ENCODE data around the gene FAHD2A. TPM values are rescaled to one million over a fixed set of nuclear protein-coding genes. Genes with fewer than 3 reads are reported as not detected.

The FAHD2A gene
- total RNA-seq, 2 experiments from 2014 or later, result 26.5 to 27.5 TPM

DNA sequence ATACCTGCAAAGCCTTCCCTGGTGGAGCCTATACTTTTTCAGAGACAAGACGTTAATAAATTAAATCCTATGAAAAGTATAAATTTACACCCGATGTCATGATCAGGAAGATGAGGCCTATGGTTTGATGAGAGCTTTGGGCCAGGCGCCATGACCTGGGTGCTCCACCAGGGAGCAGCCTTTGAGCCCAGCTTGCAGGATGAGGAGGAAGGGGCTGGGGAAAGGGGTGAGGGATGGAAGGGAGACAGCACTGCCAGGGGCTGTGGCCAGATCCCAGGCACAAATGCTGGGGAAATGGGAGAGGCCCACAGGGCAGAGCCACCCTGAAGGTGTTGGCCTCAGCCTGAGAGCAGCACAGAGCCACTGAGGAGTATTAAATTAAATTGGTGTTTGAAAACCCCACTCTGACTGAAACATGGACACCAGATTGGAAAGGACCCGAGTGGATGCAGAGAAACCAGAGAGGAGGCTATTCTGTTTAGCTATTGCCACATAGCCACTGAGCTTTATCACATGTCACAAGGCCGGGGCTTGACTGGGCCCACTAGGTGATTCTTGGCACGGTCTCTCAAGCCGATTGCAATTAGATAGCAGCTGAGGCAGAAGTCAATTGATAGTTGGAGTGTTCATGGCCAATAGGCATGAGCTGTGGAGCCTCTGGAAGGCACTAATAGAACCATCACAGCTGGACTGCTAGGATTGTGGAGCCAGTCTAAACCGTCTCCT, 9.6 kb upstream of the FAHD2A start:
- H3K4me1 Mint-ChIP-seq (ENCODE audit: low read depth), result no peaks in the 10 kb centered on the region
- no peaks in the 10 kb centered on the region for H3K9me3 Mint-ChIP-seq
- ATAC-seq (ENCODE audit: poor library complexity) (no peak), DNase-seq (no peak)
- H3K27me3 Mint-ChIP-seq, result peaks cover 1% of the 10 kb centered on the region
- ChIA-PET POLR2A (no interaction called here), CTCF (no interaction called here)
- Histone ChIP-seq H3K9me3 (ENCODE audit: control insufficient read depth in 1 of 2, insufficient read depth in 1 of 2, low read length in 2 of 2) (peaks cover 0 to 5% of the 10 kb centered on the region in 2 experiments), H3K27me3 (ENCODE audit: control insufficient read depth in 1 of 2, insufficient read depth in 2 of 2, low read length in 2 of 2) (no peaks in the 10 kb centered on the region), H3K27ac (ENCODE audit: low read depth in 1 of 2, low read length in 2 of 2) (no peak overlapping the region), H3K4me3 (ENCODE audit: low read length) (no peak overlapping the region), H3K36me3 (ENCODE audit: insufficient read depth, low read length) (no peaks in the 10 kb centered on the region), H3K4me1 (ENCODE audit: insufficient read depth, low read length) (peaks cover 5% of the 10 kb centered on the region)
- no peak overlapping the region for H3K4me3 Mint-ChIP-seq
- intact Hi-C loops (cut with DNase I, micrococcal nuclease), result no loop called here
- H3K36me3 Mint-ChIP-seq (ENCODE audit: low read depth), result no peaks in the 10 kb centered on the region
- no peak overlapping the region for H3K27ac Mint-ChIP-seq
- TF ChIP-seq, protein P1, sequence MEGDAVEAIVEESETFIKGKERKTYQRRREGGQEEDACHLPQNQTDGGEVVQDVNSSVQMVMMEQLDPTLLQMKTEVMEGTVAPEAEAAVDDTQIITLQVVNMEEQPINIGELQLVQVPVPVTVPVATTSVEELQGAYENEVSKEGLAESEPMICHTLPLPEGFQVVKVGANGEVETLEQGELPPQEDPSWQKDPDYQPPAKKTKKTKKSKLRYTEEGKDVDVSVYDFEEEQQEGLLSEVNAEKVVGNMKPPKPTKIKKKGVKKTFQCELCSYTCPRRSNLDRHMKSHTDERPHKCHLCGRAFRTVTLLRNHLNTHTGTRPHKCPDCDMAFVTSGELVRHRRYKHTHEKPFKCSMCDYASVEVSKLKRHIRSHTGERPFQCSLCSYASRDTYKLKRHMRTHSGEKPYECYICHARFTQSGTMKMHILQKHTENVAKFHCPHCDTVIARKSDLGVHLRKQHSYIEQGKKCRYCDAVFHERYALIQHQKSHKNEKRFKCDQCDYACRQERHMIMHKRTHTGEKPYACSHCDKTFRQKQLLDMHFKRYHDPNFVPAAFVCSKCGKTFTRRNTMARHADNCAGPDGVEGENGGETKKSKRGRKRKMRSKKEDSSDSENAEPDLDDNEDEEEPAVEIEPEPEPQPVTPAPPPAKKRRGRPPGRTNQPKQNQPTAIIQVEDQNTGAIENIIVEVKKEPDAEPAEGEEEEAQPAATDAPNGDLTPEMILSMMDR (IDR thresholded peaks at IDR 0.05), result no peak

DNA sequence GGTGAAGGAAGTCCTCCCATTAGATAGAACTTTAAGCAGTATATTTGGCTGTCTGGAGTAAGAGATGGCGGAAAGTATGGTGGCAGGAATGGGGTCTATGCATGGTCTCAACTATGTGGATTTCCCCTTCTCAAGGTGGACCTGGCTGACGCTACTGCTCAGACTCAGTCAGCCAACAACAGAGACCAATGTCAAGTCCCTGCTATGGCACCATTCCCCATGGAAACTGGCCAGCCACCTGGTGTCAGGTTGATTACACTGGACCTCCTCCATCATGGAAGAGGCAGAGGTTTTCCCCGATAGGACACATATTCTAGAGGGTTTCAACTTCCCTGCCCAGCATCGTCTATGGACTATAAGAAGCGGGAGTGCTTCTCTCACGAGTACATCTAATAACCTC, 8.6 kb upstream of the FAHD2A start:
- ChIA-PET CTCF (no interaction called here), POLR2A (no interaction called here)
- Histone ChIP-seq H3K9me3 (ENCODE audit: control insufficient read depth in 1 of 2, insufficient read depth in 1 of 2, low read length in 2 of 2) (peaks cover 0 to 5% of the 10 kb centered on the region in 2 experiments), H3K4me1 (ENCODE audit: insufficient read depth, low read length) (peaks cover 4% of the 10 kb centered on the region), H3K36me3 (ENCODE audit: insufficient read depth, low read length) (no peaks in the 10 kb centered on the region), H3K27ac (ENCODE audit: low read depth in 1 of 2, low read length in 2 of 2) (no peak overlapping the region), H3K27me3 (ENCODE audit: control insufficient read depth in 1 of 2, insufficient read depth in 2 of 2, low read length in 2 of 2) (no peaks in the 10 kb centered on the region), H3K4me3 (ENCODE audit: low read length) (no peak overlapping the region)
- Mint-ChIP-seq H3K9me3 (no peaks in the 10 kb centered on the region), H3K27ac (no peak overlapping the region), H3K4me1 (ENCODE audit: low read depth) (no peaks in the 10 kb centered on the region), H3K36me3 (ENCODE audit: low read depth) (no peaks in the 10 kb centered on the region), H3K4me3 (no peak overlapping the region), H3K27me3 (no peaks in the 10 kb centered on the region)
- ATAC-seq (ENCODE audit: poor library complexity), result no peak
- no peak for DNase-seq
- TF ChIP-seq, protein P1 (IDR thresholded peaks at IDR 0.05), result no peak
- intact Hi-C loops (cut with DNase I, micrococcal nuclease), result no loop called here

DNA sequence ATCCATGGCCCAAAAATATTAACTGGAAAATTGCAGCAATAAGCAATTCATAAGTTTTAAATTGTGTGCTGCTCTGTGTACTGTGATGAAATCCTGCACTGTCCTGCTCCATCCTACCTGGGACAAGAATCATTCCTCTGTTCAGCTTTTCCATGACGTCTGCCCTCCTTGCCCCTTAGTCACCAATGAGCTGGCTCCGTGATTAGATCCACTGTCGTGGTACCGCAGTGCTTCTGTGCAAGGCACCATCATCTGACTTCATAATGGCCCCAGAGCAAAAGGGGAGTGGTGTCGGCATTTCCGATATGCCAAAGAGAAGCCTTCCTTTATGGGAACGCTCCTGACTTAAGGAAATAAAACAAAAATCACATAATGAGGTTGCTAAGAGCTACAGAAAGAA, 3.4 kb upstream of the FAHD2A start:
- H3K27ac ChIP-seq (ENCODE audit: low read depth in 1 of 2, low read length in 2 of 2), result no peak overlapping the region
- ChIA-PET POLR2A (no interaction called here), CTCF (no interaction called here)
- no peaks in the 10 kb centered on the region for H3K9me3 ChIP-seq (ENCODE audit: control insufficient read depth in 1 of 2, insufficient read depth in 1 of 2, low read length in 2 of 2)
- intact Hi-C loops (cut with DNase I, micrococcal nuclease), result no loop called here
- no peaks in the 10 kb centered on the region for H3K9me3 Mint-ChIP-seq
- H3K27me3 Mint-ChIP-seq, result no peaks in the 10 kb centered on the region
- peaks cover 27% of the 10 kb centered on the region for H3K4me1 Mint-ChIP-seq (ENCODE audit: low read depth)
- TF ChIP-seq, protein P1 (IDR thresholded peaks at IDR 0.05), result no peak
- H3K4me1 ChIP-seq (ENCODE audit: insufficient read depth, low read length), result peaks cover 17% of the 10 kb centered on the region
- no peak overlapping the region for H3K4me3 Mint-ChIP-seq
- H3K4me3 ChIP-seq (ENCODE audit: low read length), result no peak overlapping the region
- DNase-seq, result no peak
- no peaks in the 10 kb centered on the region for H3K27me3 ChIP-seq (ENCODE audit: control insufficient read depth in 1 of 2, insufficient read depth in 2 of 2, low read length in 2 of 2)
- no peaks in the 10 kb centered on the region for H3K36me3 ChIP-seq (ENCODE audit: insufficient read depth, low read length)
- H3K27ac Mint-ChIP-seq, result no peak overlapping the region
- no peak for ATAC-seq (ENCODE audit: poor library complexity)
- H3K36me3 Mint-ChIP-seq (ENCODE audit: low read depth), result peaks cover 12% of the 10 kb centered on the region

All from CD4-positive, alpha-beta T cell (primary cell).